Measurements from ENCODE around the gene BATF. TPM values are rescaled to one million over a fixed set of nuclear protein-coding genes. Genes with fewer than 3 reads are reported as not detected.

BATF gene
- total RNA-seq, 1 donor = not detected

GRCh38 chr14:75572104-75572503 is 49.8 kb downstream of the BATF start:
- DNase-seq (ENCODE audit: low read depth) = no peak
- H3K4me3 ChIP-seq (ENCODE audit: low read depth, low read length) = no peak overlapping the region
- no peak for TF ChIP-seq CTCF (IDR thresholded peaks at IDR 0.05; ENCODE audit: insufficient read depth, low read length)

- no peak overlapping the region for H3K4me3 ChIP-seq (ENCODE audit: low read depth, low read length)
- no peak for TF ChIP-seq CTCF (IDR thresholded peaks at IDR 0.05; ENCODE audit: insufficient read depth, low read length)
- DNase-seq (ENCODE audit: low read depth) = no peak
These were observed 54.8 kb downstream of the BATF start for GRCh38 chr14:75577090-75577489.

GRCh38 chr14:75577729-75578101 is 55.4 kb downstream of the BATF start:
- peak; percentile 83 for DNase-seq (ENCODE audit: low read depth)
- H3K4me3 ChIP-seq (ENCODE audit: low read depth, low read length) = peak overlapping the region; percentile 69
- peak; percentile 88 for TF ChIP-seq CTCF (IDR thresholded peaks at IDR 0.05; ENCODE audit: insufficient read depth, low read length)

GRCh38 chr14:75578102-75578785 is 56.0 kb downstream of the BATF start, which contains the start of gene FLVCR2:
Gene FLVCR2, plus strand, starts transcription at chr14:75578620. Its CDS starts 353 bp downstream, at chr14:75578973.
- DNase-seq (ENCODE audit: low read depth) = peak; percentile 59
- H3K4me3 ChIP-seq (ENCODE audit: low read depth, low read length) = peak within 1 kb of the TSS; percentile 69
- no peak for TF ChIP-seq CTCF (IDR thresholded peaks at IDR 0.05; ENCODE audit: insufficient read depth, low read length)

- TF ChIP-seq CTCF (IDR thresholded peaks at IDR 0.05; ENCODE audit: insufficient read depth, low read length) = no peak
- no peak for DNase-seq (ENCODE audit: low read depth)
These were observed 56.6 kb downstream of the BATF start for GRCh38 chr14:75578786-75579337.

GRCh38 chr14:75579338-75579864 is 57.1 kb downstream of the BATF start:
- TF ChIP-seq CTCF (IDR thresholded peaks at IDR 0.05; ENCODE audit: insufficient read depth, low read length) = no peak
- peak overlapping the region; percentile 69 for H3K4me3 ChIP-seq (ENCODE audit: low read depth, low read length)
- no peak for DNase-seq (ENCODE audit: low read depth)

More at GRCh38 chr14:75578786-75579337, 56.6 kb downstream of the BATF start:
- H3K4me3 ChIP-seq (ENCODE audit: low read depth, low read length) = peak overlapping the region; percentile 69
